ENCODE measurements around the gene DHCR7.

Gene DHCR7

GRCh38 chr11:71474141-71474770 lies 26.1 kb upstream of the DHCR7 start:
- Histone ChIP-seq H4K20me1 (ENCODE audit: control insufficient read depth, insufficient read depth, low read depth, low read length) (no peaks in the 10 kb centered on the region; the same call in 1 of the 2 replicates), H3K27me3 (ENCODE audit: control insufficient read depth, low read length) (no peaks in the 10 kb centered on the region), H3K9me2 (replicated peaks; ENCODE audit: control insufficient read depth, low read length) (no peaks in the 10 kb centered on the region), H3K4me1 (ENCODE audit: control insufficient read depth, low read length) (no peaks in the 10 kb centered on the region), H3K4me3 (ENCODE audit: low read length) (no peak overlapping the region), H3K9me3 (ENCODE audit: control insufficient read depth, insufficient read depth, low read length) (no peaks in the 10 kb centered on the region), H3K79me2 (ENCODE audit: control insufficient read depth, low read length) (no peaks in the 10 kb centered on the region), H3K36me3 (ENCODE audit: control insufficient read depth, low read length) (peaks cover 53% of the 10 kb centered on the region), H3K27ac (ENCODE audit: low read depth, low read length) (no peak overlapping the region), H3K4me2 (ENCODE audit: low read length) (no peak overlapping the region), H3F3A (ENCODE audit: control insufficient read depth, insufficient read depth) (no peaks in the 10 kb centered on the region)
- TF ChIP-seq EZH2phosphoT487 (IDR thresholded peaks at IDR 0.05; ENCODE audit: borderline replicate concordance, low read length) (no peak), CTCF (IDR thresholded peaks at IDR 0.05; ENCODE audit: low read depth, low read length, poor library complexity, severe bottlenecking) (no peak)

- H3K4me1 ChIP-seq (ENCODE audit: control insufficient read depth, low read length), result no peaks in the 10 kb centered on the region
- no peak overlapping the region for H3K27ac ChIP-seq (ENCODE audit: low read depth, low read length)
- no peak overlapping the region for H3K4me2 ChIP-seq (ENCODE audit: low read length)
- H3K4me3 ChIP-seq (ENCODE audit: low read length), result no peak overlapping the region
- no peaks in the 10 kb centered on the region for H3K9me3 ChIP-seq (ENCODE audit: control insufficient read depth, insufficient read depth, low read length)
- H4K20me1 ChIP-seq (ENCODE audit: control insufficient read depth, insufficient read depth, low read depth, low read length), result no peaks in the 10 kb centered on the region; the same call in 1 of the 2 replicates
- TF ChIP-seq EZH2phosphoT487 (IDR thresholded peaks at IDR 0.05; ENCODE audit: borderline replicate concordance, low read length) (no peak), CTCF (IDR thresholded peaks at IDR 0.05; ENCODE audit: low read depth, low read length, poor library complexity, severe bottlenecking) (no peak)
- no peaks in the 10 kb centered on the region for H3K27me3 ChIP-seq (ENCODE audit: control insufficient read depth, low read length)
- H3K79me2 ChIP-seq (ENCODE audit: control insufficient read depth, low read length), result no peaks in the 10 kb centered on the region
- H3K9me2 ChIP-seq (replicated peaks; ENCODE audit: control insufficient read depth, low read length), result no peaks in the 10 kb centered on the region
- H3K36me3 ChIP-seq (ENCODE audit: control insufficient read depth, low read length), result peaks cover 51% of the 10 kb centered on the region
- no peaks in the 10 kb centered on the region for H3F3A ChIP-seq (ENCODE audit: control insufficient read depth, insufficient read depth)
Measured at GRCh38 chr11:71473793-71474080, 25.5 kb upstream of the DHCR7 start.

GRCh38 chr11:71472941-71473792 lies 25.0 kb upstream of the DHCR7 start:
- no peak overlapping the region for H3K4me3 ChIP-seq (ENCODE audit: low read length)
- no peaks in the 10 kb centered on the region for H3K9me3 ChIP-seq (ENCODE audit: control insufficient read depth, insufficient read depth, low read length)
- no peaks in the 10 kb centered on the region for H3F3A ChIP-seq (ENCODE audit: control insufficient read depth, insufficient read depth)
- no peaks in the 10 kb centered on the region for H3K79me2 ChIP-seq (ENCODE audit: control insufficient read depth, low read length)
- H3K9me2 ChIP-seq (replicated peaks; ENCODE audit: control insufficient read depth, low read length), result no peaks in the 10 kb centered on the region
- no peak for TF ChIP-seq EZH2phosphoT487 (IDR thresholded peaks at IDR 0.05; ENCODE audit: borderline replicate concordance, low read length)
- no peak for TF ChIP-seq CTCF (IDR thresholded peaks at IDR 0.05; ENCODE audit: low read depth, low read length, poor library complexity, severe bottlenecking)
- no peak overlapping the region for H3K4me2 ChIP-seq (ENCODE audit: low read length)
- no peaks in the 10 kb centered on the region for H3K27me3 ChIP-seq (ENCODE audit: control insufficient read depth, low read length)
- H3K36me3 ChIP-seq (ENCODE audit: control insufficient read depth, low read length), result peaks cover 45% of the 10 kb centered on the region
- no peaks in the 10 kb centered on the region; the same call in 1 of the 2 replicates for H4K20me1 ChIP-seq (ENCODE audit: control insufficient read depth, insufficient read depth, low read depth, low read length)
- H3K27ac ChIP-seq (ENCODE audit: low read depth, low read length), result no peak overlapping the region
- H3K4me1 ChIP-seq (ENCODE audit: control insufficient read depth, low read length), result no peaks in the 10 kb centered on the region
